ENCODE measurements around the gene INTS6.
A peak's percentile ranks its signal among the peaks of the same experiment; 100 is the strongest.

Gene INTS6, protein sequence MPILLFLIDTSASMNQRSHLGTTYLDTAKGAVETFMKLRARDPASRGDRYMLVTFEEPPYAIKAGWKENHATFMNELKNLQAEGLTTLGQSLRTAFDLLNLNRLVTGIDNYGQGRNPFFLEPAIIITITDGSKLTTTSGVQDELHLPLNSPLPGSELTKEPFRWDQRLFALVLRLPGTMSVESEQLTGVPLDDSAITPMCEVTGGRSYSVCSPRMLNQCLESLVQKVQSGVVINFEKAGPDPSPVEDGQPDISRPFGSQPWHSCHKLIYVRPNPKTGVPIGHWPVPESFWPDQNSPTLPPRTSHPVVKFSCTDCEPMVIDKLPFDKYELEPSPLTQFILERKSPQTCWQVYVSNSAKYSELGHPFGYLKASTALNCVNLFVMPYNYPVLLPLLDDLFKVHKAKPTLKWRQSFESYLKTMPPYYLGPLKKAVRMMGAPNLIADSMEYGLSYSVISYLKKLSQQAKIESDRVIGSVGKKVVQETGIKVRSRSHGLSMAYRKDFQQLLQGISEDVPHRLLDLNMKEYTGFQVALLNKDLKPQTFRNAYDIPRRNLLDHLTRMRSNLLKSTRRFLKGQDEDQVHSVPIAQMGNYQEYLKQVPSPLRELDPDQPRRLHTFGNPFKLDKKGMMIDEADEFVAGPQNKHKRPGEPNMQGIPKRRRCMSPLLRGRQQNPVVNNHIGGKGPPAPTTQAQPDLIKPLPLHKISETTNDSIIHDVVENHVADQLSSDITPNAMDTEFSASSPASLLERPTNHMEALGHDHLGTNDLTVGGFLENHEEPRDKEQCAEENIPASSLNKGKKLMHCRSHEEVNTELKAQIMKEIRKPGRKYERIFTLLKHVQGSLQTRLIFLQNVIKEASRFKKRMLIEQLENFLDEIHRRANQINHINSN

DNA sequence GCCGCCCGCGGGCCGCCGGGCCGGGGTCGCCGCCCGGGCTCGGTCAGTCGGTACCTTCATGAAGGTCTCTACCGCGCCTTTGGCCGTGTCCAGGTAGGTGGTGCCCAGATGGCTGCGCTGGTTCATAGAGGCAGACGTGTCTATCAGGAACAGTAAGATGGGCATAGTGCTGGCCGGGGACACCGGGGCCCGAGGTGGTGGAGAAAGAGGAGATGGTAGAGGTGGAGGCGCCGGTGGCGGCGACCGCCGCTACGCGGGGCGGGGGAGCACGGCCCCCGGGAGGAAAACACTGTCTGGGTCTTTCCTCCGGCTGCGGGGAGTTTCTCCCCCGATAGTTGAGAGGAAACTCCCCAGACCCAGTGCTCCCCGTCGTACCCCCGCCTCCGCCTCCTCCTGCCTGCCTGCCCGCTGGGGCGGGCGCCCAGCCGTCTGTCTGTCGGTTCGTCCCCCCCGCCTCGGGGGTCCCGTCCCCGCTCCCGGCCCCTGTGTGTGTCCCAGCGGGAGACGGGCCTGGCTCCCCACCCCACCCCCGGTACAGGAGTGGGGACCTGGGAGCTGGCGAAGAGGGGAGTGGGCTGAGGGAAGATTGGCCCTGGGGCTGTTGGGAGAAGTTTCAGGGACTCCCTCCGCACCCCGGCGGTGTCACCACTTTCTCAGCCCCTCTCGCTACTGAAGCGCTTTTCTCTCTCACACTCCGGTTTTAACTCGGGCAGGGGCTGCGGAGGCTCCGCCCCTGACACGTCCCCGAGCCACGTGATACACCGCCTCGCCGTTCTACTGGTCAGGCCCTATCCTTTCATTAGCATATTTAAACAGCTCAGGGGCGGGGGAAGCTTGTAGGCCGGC is at the start of gene INTS6:
TSS of gene INTS6 (minus strand) at position 676 of the 846 bp plus-strand sequence. CDS start at position 165, 511 bp downstream.
- peak; percentile 99 for DNase-seq

DNA sequence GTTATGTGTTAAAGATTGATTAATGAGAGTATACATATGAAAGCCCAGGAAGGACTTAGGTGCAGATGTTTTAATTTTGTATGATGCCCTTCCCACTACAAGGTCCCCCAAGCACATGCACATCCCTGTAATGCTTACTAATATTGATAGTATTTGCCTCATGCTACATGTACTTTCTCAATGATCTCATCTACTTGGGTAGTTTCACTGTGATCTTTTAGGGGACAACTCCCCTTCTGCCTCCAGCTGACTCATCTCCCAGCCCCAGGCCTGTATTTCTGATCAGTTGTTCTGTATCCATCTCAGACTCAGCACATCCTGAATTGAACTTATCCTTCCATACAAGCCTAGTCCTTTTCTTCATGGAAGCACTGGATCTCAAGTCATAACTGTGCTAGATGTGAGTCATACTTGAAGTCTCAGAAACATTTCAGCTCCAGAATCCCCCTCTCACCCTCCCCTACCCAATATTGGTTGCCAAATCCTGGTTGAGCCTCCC is 49.4 kb upstream of the INTS6 start:
- DNase-seq: no peak

DNA sequence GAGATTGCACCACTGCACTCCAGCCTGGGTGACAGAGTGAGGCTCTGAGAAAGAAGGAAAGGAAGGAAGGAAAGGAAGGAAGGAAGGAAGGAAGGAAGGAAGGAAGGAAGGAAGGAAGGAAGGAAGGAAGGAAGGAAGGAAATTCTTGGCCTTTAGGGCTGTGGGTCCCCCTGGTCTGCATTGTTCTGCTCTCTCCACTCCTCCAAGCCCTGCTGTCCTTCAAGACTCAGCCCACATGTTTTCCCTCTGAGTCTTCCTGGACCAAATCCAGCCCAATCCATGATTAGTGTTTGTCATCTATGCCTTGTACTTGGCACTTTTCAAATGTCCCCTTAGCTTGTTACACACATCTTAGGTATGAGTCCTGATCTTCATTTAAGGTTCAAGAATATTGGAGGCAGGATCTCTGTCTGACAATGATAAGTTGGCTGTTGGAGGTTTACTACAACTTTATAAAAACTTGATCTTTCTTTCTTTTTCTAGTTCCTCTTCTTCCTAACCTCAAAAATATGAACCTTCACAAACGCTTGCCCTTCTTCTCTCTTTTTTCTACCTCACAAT is 48.8 kb upstream of the INTS6 start:
- DNase-seq: no peak

DNA sequence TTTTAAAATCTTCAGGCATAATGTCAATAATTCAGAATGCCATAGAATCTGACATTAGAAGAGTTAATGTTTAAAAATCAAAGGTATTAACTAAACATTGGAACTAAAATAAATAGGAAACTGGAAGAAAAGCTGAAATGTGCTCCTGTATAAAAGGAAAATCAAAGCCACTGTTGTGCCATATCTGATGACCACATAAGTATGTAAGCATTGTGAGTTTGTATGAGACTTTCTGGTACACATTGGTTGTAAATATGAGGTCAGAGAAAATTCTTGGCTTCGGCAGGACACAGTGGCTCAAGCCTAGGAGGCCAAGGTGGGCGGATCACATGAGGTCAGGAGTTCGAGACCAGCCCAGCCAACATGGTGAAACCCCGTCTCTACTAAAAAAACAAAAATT is 48.3 kb upstream of the INTS6 start:
- DNase-seq: no peak

DNA sequence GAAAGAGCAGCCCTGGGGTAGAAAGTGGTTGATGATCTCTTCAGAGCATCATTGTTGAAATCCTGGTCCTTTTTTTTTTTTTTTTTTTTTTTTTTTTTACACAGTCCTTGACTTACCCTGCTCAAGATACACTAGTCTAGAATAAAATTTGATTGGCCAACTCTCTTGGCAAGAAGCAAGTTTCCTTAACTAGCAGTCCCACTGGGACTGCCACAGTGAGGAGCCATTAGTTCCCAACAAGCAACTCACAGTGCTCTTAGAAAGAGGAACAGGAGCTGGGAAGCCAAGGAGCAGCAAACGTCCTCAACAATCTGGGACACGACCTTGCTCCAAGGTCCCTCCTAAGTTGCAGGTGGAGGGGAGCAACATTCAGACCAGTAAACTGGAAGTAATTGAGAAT is 47.9 kb upstream of the INTS6 start:
- no peak for DNase-seq

DNA sequence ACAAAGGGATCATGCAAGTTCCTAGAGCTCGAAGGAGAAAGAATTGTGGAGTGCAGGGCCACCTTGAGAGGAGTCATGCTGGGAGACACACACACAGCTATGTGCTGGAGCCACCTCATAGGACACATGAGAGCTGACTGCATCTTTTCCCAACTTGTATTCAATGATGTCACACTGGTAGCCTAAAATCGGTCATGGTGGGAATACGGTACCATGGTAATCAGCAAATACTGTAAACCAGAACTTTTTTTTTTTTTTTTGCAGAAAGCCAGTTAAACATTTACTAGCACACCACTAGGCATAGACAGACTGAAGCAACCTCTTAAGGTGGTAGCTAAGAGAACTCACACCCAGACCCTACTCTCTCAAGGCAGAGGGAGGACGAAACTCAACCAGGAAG is 47.0 kb upstream of the INTS6 start:
- no peak for DNase-seq

DNA sequence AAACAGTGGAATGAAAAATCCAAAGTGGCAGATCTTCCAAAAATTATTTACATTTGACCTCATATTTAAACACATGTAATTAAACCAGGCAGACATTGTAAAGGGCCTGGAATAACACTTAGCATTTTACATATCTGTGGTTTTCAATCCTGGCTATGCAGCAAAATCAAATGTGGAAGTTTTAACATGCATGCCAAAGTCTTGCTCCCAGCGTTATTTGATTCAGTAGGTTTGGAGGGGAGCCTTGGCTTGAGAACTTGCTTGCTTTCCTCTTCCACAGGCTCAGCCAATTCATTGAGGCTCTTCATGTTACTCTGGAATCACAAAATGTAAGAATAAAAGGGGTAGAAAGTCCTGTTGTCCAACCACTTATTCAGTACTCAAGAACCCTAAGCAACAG is 42.5 kb upstream of the INTS6 start:
- no peak for DNase-seq

DNA sequence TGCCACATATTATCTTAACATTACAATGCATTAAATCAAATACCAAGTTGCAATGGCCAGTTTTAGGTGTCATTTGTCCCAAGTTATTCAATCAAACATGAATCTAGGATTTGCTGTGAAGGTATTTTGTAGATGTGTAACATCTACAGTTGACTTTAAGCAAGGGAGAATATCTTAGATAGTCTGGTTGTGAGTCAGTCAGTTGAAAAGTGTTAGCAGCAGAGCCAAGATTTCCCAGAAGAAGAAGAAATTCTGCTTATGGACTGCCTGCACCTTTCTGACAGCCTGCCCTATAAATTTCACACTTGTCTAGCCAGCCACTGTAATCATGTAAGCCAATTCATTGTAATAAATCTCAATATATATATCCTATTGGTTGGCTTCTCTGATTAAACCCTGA is 41.3 kb upstream of the INTS6 start:
- DNase-seq: no peak

DNA sequence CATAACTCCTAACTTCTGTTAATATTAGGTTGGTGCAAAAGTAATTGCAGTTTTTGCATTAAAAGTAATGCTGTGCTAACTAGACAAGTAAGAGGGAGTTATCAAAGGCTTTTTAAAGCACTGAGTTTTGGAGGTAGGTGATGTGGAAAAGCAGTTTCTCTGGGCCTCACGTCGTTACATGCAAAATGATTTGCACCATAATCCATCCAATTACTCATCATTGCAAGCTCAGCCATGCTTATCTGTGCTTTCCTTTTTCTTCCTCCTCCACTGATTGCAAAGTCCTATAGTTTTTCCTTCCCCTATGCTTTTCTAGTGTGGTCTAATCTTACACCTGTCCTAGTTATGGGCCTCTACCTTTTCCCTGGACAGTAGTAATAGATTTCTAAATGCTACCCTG is 35.4 kb upstream of the INTS6 start:
- DNase-seq: no peak

DNA sequence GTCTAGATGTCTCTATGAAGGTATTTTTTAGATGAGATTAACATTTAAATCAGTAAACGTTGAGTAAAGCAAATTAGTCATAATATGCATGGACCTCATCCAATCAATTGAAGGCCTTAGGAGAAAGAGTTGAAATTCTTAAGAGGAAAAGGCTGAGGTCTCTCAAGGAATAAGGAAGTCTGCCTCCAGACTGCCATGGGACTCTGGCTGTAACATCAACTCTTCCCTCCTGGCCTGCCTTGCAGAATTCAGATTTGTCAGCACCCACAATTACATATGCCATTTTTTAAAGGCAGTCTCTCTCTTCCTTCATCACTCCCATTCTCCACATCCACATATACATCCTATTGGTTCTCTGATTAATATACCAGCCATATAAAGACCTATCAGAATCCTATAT is 28.8 kb upstream of the INTS6 start:
- DNase-seq: no peak

DNA sequence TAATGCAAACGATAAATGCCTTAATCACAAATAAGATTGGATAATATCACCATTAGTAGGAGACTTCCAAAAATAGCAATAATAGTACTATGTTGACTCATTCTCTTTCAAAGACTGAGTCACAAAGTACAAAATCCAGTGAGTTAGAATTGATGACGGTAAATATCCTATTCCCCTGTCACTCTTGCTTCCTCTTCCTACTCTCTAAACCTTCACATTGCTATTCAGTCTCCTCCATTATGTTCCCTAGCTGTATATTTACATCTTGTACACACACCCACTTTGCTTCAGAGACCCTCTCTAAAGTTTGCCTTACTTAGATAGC is 26.3 kb upstream of the INTS6 start:
- DNase-seq: no peak

DNA sequence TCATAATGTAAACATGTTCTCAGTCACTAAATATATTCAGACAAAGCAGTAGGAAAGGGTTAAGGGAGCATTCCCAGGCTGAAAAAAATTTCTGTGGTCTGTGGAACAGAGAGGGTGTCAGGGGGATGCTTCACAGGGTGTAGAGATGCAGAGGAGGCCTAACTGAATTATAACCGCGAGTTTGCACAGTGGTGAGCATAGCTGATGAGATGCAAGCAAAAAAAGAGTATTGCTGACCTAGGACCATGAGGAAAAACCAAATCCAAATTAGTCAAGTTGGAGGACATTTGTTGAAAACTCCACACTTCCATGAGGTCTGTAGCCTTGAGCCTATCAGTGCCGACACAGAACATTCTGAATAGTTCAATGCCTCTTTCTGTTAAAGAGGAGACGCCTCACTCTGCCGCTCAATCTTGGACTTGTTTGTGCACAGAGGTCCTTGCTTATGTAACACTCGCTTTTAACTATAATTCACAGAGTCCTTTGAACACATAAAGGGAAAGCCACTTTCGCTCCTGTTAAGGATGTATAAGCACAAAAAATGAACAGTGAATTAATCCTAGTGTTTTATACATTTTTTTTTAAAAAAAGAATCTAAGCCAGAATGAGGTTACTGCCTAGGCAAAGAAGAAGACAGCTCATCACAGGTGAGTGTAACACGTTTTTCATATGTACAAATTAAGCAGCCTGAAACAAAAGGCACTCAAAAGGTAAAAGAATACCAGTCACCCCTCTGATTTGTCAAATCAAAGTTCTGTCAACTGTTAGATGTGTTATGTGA is 25.8 kb upstream of the INTS6 start:
- DNase-seq: no peak

DNA sequence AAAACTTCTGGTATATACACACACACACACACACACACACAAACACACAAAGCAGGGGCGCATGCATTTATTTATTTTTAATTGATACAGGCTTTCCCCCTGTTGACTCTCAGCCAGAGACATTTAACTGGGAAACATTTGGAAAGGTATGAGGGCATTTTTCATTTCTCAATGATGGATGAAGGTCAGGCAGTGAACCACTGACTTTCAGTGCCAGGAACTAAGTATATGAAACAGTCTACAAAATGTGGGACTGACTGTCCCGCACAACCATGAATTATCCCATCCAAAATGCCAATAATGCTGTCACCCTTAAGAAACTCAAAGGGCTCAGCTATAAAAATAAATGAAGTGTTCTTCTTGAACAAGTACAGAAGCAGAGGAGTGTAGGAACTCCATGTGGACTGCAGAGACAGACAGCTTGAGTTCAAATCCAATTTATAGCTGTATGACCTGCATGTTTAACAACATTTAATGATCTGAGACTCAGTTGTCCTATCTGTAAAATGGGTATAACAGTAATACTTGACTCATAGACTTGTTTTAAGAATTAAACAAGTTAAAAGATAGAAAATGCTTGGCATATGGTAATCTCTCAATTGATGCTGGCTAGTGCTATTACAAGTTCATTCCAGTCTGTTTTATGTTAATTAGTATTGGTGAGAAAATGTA is 25.0 kb upstream of the INTS6 start:
- no peak for DNase-seq

DNA sequence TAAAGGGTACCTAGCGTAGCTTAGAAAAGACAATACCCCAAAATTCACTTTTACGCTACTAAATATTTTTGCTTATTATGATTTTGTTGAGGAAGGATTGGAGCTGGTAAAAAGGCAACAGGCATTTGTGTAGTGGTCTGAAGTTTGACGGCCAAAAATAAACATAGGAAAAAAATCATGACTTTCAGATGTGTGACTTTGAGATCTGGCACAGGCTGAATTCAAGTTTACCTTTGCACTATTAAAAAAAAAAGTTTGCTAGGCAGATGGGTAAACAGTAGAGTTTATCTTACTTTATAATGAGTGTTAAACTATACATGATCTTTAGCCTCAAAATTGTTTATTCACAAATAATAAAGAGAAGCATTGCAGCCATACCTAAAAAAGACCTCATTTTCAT is 24.3 kb upstream of the INTS6 start:
- no peak for DNase-seq

DNA sequence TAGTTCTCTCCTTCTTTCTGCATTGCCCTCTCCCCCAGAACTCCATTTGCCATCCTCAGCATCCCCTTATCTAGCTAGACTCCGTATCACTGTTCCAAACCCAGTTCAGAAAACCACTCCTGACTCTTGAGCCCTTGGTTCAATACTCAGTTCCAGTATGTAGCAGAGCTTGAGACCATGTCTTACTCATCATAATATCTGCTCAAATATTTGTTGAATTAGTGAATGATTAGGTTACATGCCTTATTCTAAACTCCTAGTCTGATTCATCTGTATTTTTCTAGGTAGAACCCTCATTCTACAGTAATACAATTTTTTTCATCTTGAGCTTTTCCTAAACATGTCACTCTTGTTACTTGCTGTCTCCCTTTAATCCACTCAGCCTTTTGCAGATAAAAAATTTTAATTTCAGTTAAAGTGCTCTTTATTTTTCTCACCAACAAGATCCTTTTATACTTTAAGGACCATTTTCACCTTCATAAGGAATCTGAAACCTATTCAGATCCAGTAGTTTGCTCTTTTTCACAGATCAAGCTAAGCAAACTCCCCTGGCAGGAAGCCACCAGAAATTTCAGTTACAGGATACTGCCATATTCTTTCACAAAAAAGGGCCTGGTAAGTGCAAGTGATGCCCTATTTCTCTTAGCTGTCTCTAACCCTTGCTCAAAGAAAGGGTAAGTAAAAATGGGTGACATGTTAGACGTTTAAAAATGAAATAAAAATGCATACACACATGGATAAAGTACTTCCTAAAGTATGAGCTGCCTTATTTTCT is 23.1 kb upstream of the INTS6 start:
- no peak for DNase-seq

DNA sequence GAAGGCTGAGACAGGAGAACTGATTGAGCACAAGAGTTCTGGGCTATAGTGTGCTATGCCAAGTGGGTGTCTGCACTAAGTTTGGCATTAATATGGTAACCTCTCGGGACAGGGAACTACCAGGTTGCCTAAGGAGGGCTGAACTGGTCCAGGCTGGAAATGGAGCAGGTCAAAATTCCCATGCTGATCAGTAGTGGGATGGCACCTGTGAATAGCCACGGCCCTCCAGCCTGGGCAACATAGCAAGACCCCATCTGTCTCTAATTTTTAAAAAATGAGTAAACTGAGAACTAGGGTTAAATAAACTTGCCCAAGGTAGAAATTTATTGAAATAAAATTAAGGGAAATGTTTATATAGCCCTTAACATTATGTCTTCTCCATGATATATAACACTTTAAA is 17.0 kb upstream of the INTS6 start:
- DNase-seq: no peak

DNA sequence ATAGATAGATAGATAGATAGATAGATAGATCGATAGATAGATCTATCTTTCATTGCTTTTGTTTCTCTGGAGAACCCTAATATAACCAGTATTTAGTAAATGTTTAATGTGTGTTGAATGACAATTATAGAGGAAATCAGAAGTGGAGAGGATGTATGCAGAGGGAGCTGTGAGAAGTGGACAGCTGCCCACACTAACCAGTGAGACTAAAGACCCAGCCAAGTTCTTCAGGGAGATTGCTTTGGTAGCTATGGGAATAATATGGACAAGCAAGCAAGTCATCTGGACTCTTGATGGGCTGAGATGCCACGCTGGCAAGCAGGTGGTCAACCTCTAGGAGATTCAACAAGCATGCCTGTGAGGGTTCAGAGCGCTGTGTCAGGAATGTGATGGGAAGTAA is 14.9 kb upstream of the INTS6 start:
- no peak for DNase-seq

DNA sequence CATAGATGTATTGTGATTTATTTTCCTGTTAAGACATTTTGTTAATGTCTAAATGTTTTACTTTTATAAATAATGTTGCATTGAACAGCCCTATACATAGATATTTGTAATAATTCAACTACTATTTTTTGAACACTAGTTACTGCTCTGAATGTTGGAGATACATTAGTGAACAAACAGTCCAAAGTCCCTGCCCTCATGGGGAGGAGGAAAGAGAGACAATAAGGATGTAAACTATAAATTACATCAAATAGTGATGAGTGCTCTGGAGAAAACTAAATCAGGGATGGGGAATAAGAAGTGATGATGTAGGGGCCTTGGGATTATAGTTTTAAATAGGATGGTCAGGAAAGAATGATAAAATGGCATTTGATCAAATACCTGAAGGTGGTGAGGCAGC is 12.3 kb upstream of the INTS6 start:
- DNase-seq: no peak

DNA sequence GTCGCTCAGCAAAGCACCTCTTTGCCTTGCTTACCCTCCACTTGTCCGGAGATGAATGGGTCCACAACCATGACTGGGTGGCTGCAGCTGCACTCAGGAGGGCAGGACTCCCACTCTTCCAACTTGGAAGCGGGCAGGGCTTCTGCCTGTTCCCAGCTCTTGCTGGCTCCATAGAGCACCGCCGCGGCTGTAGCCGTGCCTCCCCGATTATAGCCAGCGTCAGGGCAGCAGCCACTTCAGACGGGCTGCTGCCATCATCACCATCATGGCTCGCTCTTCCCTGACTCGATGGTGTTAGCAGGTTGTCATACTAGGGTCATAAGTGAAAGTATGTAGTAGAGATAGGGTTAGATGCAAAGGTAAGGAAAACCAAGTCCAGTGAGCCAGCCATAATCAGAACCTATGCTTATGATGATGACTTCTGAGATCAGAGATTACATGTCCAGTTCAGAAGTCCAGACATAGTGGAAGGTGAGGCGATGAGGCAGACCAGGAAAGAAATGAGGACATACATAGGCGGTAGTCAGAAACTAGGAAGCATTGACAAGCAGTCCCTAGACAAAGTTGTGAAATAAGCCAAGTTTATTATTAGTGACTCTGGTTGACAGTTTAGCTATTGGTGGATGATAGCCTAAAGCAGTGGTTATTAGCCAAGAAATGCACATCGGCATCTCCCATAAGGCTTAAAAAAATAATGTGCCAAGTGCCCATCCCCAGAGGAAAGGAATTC is 4.4 kb upstream of the INTS6 start:
- no peak for DNase-seq

DNA sequence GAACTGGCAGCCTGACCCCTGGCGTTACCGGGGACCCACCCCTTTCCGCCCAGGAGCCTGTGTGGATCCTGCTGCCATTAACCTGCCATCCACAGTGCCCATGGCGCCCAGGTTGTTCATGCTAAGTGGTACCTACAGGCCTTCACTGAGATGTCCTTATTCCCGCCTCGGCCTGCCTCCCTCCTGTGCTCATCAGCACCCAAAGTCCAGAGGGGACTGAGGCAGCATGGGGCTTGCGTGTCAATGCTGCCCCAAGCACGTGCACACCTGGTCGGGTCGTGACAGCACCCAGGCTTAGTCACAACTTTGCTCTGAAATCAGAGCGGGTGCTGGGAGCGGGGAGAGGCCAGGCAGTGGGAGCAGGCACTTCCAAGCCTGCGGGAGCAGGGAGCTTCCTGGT is 3.7 kb upstream of the INTS6 start:
- no peak for DNase-seq
